ENCODE results near the gene RBFA.

RBFA gene

DNA sequence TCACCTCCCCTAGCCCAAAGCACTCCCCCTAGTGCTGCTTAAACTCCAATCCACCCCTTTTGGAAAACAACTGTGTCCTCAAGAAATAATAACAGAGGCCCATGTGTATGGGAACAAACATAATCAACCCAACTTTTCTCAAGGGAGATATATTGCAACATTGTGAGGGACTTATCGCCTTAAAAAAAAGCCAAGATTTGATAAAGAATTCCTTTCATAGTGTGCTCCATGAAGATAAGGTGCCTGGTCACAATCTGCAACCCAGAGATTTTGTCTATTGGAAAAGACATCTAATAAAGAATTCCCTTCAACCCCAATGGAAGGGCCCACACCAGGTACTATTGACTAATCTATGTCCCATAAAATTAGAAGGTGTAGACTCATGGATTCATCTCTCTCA lies 4.5 kb upstream of the RBFA start:
- DNase-seq (ENCODE audit: low spot score) = no peak

DNA sequence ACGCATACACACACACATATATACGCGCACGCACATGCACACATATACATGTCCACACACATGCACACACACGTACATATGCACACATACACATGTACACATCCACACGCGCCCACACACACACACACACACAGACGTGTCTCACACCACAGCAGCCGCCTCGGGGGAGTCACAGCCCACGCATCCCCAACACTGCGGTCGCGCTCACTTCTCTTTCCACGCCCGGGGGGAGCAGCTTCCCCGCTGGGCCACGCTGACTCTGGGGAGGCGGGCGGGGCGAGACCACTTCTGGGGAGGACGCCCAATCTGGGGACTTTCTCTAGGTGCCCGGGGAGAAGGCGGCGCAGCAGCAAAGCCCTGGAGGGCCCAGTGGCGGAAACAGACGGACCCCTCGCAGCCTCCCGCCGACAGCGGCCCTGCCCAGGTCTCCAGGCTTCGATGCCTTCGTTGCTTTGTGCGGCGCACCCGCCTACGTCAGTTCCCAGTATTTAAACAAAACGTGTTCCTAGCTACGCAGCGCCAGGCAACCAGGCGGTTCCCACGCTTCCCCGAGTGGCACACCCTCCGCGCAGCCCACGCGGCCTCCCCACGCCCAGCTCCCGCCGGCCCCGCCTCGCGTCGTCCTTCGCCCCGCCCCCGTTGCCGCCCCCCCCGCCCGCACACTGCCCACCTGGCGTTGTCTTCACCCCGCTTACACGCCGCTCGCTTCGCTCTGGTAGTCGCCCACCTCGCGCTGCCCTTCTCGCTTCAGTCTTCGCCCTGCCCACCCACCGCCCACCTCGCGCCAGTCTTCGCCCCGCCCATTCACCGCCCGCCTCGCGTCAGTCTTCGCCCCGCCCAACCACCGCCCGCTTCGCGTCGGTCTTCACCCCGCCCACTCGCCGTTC lies 810 bp upstream of the RBFA start:
- no peak for DNase-seq (ENCODE audit: low spot score)

DNA sequence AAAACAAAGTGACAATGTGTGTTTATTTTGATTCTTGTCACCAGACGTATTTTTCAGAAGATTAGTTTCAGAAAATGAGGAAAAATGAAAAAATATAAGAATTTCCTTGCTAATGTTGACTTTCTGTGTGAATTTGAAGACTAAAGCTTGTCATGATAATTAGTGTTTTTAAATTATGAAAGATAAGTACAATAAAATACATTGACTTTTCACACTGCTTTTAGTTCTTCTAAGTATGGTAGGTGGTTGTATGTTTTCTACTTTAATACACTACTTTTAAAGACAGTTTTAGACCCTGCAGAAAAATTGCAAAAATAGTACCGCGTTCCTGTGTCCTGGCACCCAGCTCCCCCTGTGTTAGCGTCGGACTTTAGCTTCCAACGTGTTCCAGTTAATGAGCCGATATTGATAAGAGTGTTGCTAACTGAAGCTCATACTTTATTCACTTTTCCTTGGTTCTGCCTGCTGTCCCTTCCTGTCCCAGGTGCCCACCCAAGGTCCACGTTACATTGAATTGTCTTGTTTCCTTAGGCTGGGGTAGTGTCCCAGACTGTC lies 695 bp downstream of the RBFA start:
- DNase-seq (ENCODE audit: low spot score) = no peak

DNA sequence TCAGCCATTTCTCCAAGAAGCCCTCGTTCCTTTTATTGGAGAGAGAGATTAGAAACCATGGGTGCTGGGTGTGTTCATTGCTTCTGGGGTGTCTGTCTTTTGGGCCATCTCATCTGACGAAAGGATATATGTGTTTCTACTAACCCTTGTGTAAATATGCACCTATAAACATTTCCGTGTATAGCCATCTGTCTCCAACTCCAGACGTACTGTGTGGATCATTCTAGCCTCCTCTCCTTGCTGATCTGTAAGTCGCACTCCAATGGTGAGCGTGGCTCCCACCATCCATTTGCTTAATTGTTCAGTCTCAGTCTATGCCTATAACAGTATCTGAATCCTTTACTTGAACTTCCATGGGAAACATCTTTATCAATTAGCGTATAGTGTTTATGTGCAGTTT lies 1.8 kb downstream of the RBFA start:
- DNase-seq (ENCODE audit: low spot score) = no peak

DNA sequence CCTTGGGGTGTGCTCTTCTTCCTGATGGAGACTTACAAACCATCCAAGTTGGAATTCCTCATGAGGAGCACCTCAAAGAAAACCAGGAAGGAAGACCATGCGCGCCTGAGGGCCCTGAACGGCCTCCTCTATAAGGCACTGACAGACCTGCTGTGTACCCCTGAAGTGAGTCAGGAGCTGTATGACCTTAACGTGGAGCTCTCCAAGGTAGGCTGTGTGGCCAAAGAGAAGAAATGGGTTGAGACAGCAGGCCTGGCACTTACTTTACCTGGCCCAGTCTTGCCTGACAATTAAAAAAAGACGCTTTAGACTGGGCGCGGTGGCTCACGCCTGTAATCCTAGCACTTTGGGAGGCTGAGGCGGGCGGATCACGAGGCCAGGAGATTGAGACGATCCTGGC lies 3.1 kb downstream of the RBFA start:
- no peak for DNase-seq (ENCODE audit: low spot score)

DNA sequence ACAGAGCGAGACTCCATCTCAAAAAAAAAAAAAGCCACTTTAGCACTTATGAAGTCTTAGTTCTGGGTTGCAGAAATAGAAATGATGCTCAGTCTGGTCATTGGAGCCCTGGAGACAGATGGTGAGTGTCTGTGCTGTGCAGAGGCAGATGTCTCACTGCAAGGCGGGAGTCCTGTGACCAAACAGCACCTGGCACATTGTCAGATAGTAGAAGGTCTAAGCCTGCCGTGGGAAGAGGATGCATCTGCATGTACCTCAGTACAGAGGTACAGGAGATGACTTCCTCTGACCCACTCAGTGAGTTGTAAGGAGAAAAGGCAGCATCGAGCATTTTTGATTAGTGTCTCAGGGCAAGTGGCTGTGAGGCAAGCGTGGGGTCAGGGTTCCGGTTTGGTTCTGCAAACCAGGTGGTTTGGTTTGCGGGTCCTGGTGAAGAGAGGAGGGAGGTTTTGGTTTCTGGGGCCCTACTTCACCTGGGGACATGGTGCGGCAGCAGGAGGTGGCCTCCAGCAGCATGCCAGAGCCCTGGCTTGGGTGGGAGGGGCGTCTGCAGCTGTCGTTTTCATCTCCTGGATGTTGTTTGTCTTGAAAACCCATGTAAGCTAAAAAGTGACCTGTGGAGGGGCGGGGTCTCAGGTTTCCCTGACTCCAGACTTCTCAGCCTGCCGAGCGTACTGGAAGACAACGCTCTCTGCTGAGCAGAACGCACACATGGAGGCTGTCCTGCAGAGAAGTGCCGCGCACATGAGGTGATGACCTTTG lies 3.8 kb downstream of the RBFA start:
- DNase-seq (ENCODE audit: low spot score) = no peak

DNA sequence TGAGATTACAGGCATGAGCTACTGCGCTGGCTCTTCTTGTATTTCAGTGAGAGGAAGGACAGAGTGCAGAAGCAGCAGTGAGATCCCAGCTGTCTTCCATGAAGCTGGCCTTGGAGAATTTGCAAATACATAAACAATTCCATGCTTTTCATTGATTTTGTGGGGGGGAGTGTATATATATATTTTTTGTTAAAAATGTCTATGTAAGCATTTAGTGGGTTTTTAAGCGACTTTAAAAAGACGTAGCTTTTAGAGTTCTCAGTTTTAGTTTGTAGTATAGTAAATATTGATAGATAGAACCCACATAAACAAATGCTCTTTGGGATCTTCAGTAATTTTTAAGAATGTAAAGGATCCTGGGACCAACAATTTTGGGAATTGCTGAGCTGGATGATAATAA lies 6.3 kb downstream of the RBFA start:
- DNase-seq (ENCODE audit: low spot score) = no peak

DNA sequence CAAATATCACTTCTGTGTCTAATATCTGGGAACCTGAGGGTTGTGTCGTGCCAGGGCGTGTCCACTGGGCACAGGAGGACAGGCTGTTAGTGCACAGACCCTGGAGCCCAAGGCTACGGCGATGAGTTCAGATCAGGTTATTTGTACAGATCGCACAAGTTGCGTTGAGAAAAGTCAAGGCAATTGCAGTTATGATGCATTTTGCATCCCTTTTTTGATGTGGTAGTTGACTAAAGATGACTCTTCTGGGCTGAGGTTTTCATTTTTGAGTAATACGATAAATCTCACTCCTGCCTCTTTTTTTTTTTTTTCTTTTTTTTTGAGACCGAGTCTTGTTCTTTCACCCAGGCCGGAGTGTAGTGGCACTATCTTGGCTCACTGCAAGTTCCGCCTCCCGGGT lies 7.2 kb downstream of the RBFA start:
- DNase-seq (ENCODE audit: low spot score) = no peak

DNA sequence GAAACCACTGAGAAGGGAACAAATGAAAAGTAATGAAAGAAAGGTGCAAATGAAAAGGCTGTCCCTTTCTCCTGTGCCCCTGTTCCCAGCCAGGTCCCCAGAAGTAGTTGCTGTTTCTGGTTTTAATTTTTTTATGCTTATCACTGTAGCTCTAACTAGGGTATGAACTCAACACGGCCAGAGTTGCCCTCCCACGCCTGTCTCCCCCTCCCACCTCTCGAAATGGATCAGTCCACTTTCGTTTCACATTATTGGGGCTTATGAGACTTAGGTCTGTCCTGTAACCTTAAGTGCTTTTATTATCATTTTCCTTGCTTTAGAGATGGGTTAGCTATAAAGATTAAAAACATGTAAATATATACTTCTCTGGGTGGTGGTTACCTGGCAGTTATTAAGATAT lies 8.6 kb downstream of the RBFA start:
- DNase-seq (ENCODE audit: low spot score) = no peak

DNA sequence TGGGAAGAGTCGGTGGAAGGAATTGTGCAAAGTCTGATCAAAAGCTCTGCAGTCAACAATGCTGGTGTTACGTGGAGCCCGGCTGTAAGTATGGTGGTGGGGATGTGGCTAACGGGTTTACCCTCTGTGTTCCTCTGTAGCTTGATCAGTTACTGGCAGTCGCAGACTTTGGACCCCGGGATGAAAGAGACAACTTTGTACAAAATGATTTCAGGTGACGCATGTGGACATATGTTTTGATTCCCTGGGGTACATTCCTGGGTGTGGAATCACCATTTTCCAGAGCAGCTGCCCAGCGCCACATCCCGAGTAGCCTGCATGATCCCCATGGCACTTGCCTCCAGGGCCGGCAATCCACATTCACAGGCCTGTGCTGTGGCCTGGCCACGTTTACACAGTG lies 9.8 kb downstream of the RBFA start:
- no peak for DNase-seq (ENCODE audit: low spot score)

DNA sequence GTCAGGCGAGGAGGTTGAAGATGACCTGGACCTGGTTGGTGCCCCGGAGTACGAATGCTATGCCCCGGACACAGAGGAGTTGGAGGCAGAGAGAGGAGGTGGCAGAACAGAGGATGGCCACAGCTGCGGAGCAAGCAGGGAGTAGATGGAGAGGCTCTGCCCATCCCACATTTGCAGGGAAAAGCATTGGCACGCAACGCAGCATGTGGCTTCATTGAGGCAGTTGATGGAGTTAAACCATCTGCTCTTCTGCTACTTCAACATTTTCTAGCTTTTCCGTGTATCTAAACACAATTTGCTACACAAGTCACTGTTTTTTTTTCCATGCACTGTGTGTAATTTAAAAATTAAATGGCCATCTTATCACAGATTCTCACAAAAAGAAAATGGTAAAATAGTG lies 11.8 kb downstream of the RBFA start:
- no peak for DNase-seq (ENCODE audit: low spot score)

DNA sequence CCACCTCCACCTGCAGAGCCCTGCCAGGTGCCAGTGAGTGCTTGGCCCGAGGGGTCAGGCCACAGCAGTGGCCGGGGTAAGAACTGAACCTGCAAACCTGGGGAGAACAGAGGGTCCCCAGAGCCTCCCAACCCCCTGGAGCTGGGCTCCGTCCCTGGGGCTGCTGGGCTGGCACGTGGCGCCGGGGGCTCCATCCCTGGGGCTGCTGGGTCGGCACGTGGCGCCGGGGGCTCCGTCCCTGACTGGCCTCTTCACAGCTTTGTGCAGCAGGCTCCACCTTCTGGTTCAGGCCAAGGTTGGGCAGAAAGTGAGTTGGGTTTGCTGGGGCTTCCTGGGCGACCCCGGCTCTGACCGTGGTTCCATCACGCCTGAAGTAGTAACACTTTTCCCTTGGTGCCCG lies 12.2 kb downstream of the RBFA start:
- no peak for DNase-seq (ENCODE audit: low spot score)

DNA sequence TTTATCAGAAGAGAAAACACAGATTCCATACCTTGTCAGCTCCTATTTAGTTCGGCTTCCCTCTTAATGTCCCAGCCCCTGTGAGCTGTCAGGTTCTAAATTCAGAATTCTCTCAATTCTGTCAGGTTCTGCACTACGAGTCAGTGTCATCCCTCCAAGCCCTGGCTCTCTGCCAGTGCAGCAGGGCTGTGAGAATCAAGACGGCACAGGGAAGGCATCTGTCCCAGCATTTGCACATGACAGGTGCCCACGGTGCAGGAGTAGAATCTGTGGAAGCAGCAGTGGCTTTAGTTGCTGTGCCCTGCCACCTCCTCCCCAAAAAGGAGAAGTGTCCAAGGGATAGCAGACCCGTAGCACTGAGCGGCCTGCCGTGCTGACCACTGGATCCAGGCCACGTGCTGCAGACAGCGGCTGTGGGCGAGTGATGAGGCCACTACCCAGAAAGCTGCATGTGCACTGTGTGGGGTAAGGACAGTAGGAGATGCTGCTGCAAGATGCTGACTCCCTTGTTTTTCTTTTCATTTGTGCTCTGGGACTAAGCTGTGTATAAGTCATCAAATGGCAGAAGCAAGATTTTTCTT lies 12.8 kb downstream of the RBFA start:
- no peak for DNase-seq (ENCODE audit: low spot score)

DNA sequence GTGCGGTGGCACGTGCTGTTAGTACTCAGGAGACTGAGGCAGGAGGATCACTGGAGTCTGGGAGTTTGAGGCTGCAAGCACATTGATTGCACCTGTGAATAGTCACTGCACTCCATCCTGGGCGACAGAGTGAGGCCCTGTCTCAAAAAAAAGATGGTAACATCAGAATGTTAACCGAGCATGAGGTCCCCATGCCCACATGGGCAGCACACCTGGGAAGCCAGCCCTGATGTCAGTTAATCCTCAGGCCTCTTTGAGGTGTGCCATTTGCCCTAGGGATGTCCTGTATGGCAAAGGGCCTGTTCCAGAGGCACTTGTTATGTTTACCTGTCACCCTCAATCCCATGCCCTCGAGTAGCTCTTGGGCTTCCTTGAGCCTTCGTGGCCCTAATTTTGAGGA lies 16.6 kb downstream of the RBFA start:
- DNase-seq (ENCODE audit: low spot score) = no peak

DNA sequence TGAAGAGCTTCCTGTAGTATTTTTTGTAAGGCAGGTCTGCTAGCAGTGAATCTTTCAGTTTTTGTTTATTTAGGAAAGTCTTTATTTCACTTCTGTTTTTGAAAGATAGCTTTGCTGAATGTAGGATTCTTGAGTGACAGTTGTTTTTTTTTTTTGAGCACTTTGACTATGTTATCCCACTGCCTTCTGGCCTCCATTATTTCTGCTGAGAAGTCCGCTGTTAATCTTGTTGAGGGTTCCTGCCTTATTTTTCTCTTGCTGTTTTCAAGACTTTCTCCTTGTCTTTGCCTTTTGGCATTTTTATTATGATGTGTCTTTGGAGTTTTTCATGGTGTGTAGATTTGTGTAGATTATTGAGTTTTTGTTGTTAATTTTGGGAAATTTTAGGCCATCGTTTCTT lies 21.9 kb downstream of the RBFA start:
- no peak for DNase-seq (ENCODE audit: low spot score)

DNA sequence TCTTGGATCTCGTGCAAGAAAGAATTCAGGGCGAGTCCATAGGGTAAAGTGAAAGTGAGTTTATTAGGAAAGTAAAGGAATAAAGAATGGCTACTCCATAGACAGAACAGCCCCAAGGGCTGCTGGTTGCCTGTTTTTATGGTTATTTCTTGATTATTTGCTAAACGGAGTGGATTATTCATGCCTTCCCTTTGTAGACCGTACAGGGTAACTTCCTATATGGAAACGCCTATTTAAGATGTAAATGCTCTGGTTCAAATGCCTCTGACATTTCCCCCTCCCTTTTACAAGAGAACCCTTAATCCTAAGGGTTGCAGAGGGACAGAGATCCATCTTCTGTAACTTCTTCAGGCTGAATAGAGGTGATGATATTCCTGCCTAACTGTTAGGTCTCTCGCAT lies 25.7 kb downstream of the RBFA start:
- DNase-seq (ENCODE audit: low spot score) = no peak

DNA sequence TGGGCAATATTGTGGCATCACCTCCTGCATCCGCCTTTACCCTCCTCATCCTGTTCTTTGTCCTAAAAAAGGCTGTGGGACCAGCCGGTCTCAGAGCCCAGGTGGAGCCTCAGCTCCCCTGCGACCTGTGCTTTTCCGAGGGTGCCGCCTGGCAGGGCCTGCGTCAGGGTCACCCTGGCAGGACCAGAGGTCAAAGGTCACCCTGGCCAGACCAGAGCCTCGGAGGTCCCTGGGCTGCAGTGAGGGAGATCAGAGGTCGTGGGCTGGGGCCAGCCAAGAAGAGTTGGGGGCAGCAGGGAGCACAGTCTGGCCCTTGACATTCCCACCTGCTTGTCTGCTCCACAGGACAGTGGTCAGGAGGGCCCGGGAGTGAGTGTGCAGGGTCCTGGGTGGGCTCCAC lies 31.5 kb downstream of the RBFA start:
- no peak for DNase-seq (ENCODE audit: low spot score)

DNA sequence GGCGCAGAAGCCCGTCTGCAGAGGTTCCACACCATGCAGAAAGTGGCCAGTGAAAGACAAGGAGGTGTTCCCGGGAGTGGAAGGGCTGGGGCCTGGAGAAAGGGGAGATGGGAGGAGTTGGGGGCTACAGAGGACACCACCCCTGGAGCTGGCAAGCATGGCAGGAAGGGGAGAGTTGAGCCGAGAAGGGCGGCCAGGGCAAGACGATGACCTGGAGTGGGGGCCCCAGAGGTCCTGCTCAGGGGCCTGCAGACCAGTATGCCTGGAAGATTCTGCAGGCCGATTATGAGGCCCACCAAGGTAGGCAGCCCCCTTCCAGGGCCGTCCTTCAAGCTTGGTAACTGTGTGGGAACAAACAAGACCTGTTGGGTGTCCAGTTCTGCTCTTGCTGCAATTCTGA lies 33.1 kb downstream of the RBFA start:
- DNase-seq (ENCODE audit: low spot score) = no peak

DNA sequence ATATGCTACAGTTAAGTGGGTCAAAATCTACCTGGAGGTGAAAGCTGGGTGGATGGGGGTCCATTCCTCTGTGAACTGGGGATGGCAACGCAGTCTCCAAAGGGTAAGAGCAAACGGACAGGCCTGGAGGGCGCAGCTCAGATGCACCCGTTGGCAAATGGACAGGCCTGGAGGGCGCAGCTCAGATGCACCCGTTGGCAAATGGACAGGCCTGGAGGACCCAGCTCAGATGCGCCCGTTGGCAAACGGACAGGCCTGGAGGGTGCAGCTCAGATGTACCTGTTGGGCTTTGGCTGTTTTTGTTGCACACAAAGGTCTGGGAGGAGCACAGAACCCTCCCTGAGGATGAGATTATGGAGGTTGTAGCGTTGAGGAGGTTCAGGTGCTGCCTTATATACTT lies 33.7 kb downstream of the RBFA start:
- DNase-seq (ENCODE audit: low spot score) = no peak

DNA sequence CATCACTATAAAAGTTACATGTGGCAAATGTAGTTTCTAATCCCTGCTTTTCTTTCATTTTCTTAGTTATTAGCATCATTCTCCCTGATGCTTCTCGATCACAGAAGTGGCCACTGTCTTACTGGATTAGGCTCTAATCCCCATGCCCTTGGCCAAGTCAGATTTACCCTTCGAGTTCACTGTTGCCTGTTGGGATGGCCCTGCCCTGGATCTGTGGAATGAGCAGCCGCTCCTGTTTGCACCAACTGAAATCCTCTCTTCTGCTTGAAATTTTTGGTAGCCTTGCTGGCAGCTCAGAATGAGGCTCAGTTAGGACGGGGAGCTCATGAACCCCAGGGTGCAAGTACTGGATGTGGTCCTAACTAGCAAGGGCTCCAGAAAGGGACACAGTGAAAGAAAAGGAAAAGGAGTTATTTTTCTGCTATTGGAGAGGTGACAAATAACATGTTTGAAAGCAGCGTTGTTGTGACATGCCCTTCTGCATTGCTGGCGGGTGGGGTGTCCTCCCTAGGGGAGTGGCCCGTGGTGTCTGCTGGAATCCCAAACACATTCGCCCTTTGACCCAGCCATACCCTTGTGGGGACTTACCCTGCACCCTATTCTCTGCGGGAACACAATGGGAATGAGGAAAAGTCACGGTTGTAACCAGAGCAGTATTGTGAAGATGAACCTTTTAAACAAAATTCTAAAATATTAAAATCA lies 34.5 kb downstream of the RBFA start:
- DNase-seq (ENCODE audit: low spot score) = no peak

DNA sequence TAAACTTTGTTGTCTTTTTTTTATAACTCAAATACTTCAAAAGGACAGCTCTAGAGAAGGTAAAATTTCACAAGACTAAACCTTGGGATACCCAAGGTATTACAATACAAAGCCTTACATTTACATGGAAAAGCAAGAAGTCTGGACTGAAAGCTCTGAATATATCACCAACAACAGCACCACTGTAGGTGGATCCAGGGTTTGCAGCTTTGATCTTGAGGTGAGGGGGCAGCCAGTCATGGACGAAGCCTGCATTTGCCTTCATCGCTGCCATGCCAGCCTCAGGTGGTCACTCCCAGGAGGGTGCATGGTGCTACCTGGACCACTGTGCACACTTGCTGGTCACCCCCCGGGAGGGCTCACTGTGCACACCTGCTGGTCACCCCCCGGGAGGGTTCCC lies 36.6 kb downstream of the RBFA start:
- DNase-seq (ENCODE audit: low spot score) = no peak

DNA sequence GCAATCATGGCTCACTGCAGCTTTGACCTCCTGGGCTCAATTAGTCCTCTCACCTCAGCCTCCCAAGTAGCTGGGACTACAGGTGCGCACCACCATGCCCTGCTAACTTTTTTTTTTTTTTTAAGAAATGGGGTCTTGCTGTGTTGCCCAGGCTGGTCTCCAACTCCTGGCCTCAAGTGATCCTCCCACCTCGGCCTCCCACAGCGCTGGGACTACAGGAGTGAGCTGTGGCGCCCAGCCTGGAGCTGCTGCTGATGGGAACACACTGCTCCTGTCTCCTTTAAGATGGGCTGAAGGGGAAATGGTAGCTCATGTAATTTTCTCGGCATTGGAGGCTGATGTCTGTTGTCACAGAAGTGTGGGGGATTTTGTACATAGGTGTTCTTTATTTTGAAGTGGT lies 39.9 kb downstream of the RBFA start:
- DNase-seq (ENCODE audit: low spot score) = no peak
